GM12878 (cell line): ENCODE results near the gene TTLL8. TPM values are rescaled to one million over a fixed set of nuclear protein-coding genes. Genes with fewer than 3 reads are reported as not detected.

Experiments used
- ATAC-seq: fragments of 200-7000 bp; cut with Tn5 transposase; 3 replicates; pipeline ENCODE4 v1.9.1; 2020; ENCODE audit warnings: mild to moderate bottlenecking, moderate library complexity
- BruUV-seq: library from RNA; stranded (reverse); fragments of 400-500 nt; replicated peaks from 2 replicates; lab custom pipeline; 2021; lab: Mats Ljungman, UMichigan
- CTCF ChIA-PET: fragments of 300-600 bp; sonication (Branson Sonifier 250); formaldehyde crosslinking; extraction: SDS; loops from one replicate; lab custom pipeline; 2021; ENCODE audit warnings: inconsistent platforms; lab: Yijun Ruan, JAX
- POLR2A ChIA-PET: fragments of 350-600 bp; formaldehyde crosslinking; extraction: SDS; loops from one replicate; lab custom pipeline; 2021; ENCODE audit warnings: inconsistent platforms; lab: Charles Lee
- RAD21 ChIA-PET: fragments of 300-600 bp; sonication (Branson Sonifier 250); formaldehyde crosslinking; loops from one replicate; lab custom pipeline; 2023; ENCODE audit warnings: antibody characterized with exemption; ENCODE audit not compliant: unreplicated experiment; lab: Charles Lee
- SMC1A ChIA-PET: fragments of 300-600 bp; sonication (Branson Sonifier 250); formaldehyde crosslinking; loops from one replicate; lab custom pipeline; 2023; ENCODE audit not compliant: unreplicated experiment, uncharacterized antibody; lab: Charles Lee
- DNase-seq: peaks from one replicate; pipeline ENCODE4 v3.0.0-alpha.2; 2011; ENCODE audit warnings: low read depth, low spot score
- FAIRE-seq: peaks from 3 replicates; lab custom pipeline; 2011; peaks lifted over from hg19 to GRCh38; lab: Jason Lieb, UNC
- H2AFZ ChIP-seq: 2 replicates; pipeline ENCODE4 v1.6.0; 2011; ENCODE audit warnings: low read depth, low read length, control low read depth; ENCODE audit not compliant: control insufficient read depth
- H3K27ac ChIP-seq: 2 replicates; pipeline ENCODE4 v1.5.1; 2011; ENCODE audit warnings: control low read depth; ENCODE audit not compliant: control insufficient read depth, insufficient read depth
- H3K27me3 ChIP-seq, 2 experiments: replicated peaks in 1 of 2; 2 replicates each; pipeline versions ENCODE4 v1.6.0 to v1.6.1; 2011; ENCODE audit warnings: low read length in 1 of 2; ENCODE audit not compliant: control insufficient read depth in 2 of 2, insufficient read depth in 2 of 2
- H3K36me3 ChIP-seq, 2 experiments: 2 replicates each; pipeline ENCODE4 v1.5.1; 2011; ENCODE audit warnings: low read length in 1 of 2; ENCODE audit not compliant: control insufficient read depth in 2 of 2, insufficient read depth in 2 of 2
- H3K4me1 ChIP-seq: 2 replicates; pipeline ENCODE4 v1.6.1; 2011; ENCODE audit warnings: mild to moderate bottlenecking, low read length, moderate library complexity, mixed read lengths; ENCODE audit not compliant: control insufficient read depth, insufficient read depth
- H3K4me2 ChIP-seq: 2 replicates; pipeline ENCODE4 v1.6.0; 2011; ENCODE audit warnings: control low read depth; ENCODE audit not compliant: control insufficient read depth, insufficient read depth
- H3K4me3 ChIP-seq: fragments of 200-600 bp; sonication (generic); 2 replicates; pipeline ENCODE4 v1.5.1; 2016
- H3K79me2 ChIP-seq: 2 replicates; pipeline ENCODE4 v1.6.0; 2011; ENCODE audit warnings: low read length; ENCODE audit not compliant: control insufficient read depth, insufficient read depth
- H3K9ac ChIP-seq: 2 replicates; pipeline ENCODE4 v1.8.0; 2011; ENCODE audit warnings: low read length, control low read depth, mixed read lengths; ENCODE audit not compliant: control insufficient read depth, insufficient read depth
- H3K9me3 ChIP-seq: replicated peaks from 3 replicates; pipeline ENCODE4 v1.5.1; 2011; ENCODE audit warnings: mild to moderate bottlenecking, low read length; ENCODE audit not compliant: control insufficient read depth, insufficient read depth
- H4K20me1 ChIP-seq: 2 replicates; pipeline ENCODE4 v1.6.0; 2011; ENCODE audit not compliant: control insufficient read depth, insufficient read depth
- BCL3 ChIP-seq: IDR thresholded peaks from 2 replicates; pipeline ENCODE4 v1.6.1; 2011; ENCODE audit warnings: borderline replicate concordance, low read depth, mild to moderate bottlenecking, moderate library complexity, low read length; ENCODE audit not compliant: insufficient read depth, poor library complexity, severe bottlenecking
- CHD1 ChIP-seq: IDR thresholded peaks from 2 replicates; pipeline ENCODE4 v1.6.1; 2012; ENCODE audit warnings: low read depth, low read length, improper control_type of control experiment
- CHD4 ChIP-seq: fragments of 200-600 bp; sonication (generic); IDR thresholded peaks from 2 replicates; pipeline ENCODE4 v1.6.1; 2016; ENCODE audit warnings: mild to moderate bottlenecking
- GATAD2B ChIP-seq: fragments of 450-650 bp; conservative IDR thresholded peaks from 2 replicates; pipeline ENCODE4 v1.6.1; 2017; ENCODE audit warnings: low read depth, mild to moderate bottlenecking, moderate library complexity
- MTA3 ChIP-seq: IDR thresholded peaks from 2 replicates; pipeline ENCODE4 v1.6.1; 2012; ENCODE audit warnings: low read length, inconsistent platforms, borderline replicate concordance
- NBN ChIP-seq: fragments of 450-650 bp; IDR thresholded peaks from 2 replicates; pipeline ENCODE4 v1.6.1; 2016
- PKNOX1 ChIP-seq: fragments of 450-650 bp; IDR thresholded peaks from 2 replicates; pipeline ENCODE4 v1.6.1; 2016; ENCODE audit warnings: mild to moderate bottlenecking
- TCF3 ChIP-seq: IDR thresholded peaks from 2 replicates; pipeline ENCODE4 v1.6.1; 2012; ENCODE audit warnings: low read depth, mild to moderate bottlenecking, low read length, borderline replicate concordance; ENCODE audit not compliant: insufficient read depth
- USF1 ChIP-seq: IDR thresholded peaks from 2 replicates; pipeline ENCODE4 v1.6.1; 2011; ENCODE audit warnings: borderline replicate concordance, low read depth, mild to moderate bottlenecking, moderate library complexity, mixed read lengths, low read length; ENCODE audit not compliant: insufficient read depth; ENCODE audit errors: extremely low read length
- ZNF592 ChIP-seq: fragments of 450-650 bp; IDR thresholded peaks from 2 replicates; pipeline ENCODE4 v1.6.1; 2017; ENCODE audit warnings: mild to moderate bottlenecking, moderate library complexity
- ZSCAN29 ChIP-seq: fragments of 450-650 bp; IDR thresholded peaks from 2 replicates; pipeline ENCODE4 v1.6.1; 2017; ENCODE audit warnings: mild to moderate bottlenecking, moderate library complexity
- WGBS: methylation state at CpG from one replicate; pipeline ENCODE4 v1.1.6; 2016; ENCODE audit warnings: low lambda C conversion rate; ENCODE audit not compliant: insufficient replicate concordance, insufficient coverage; ENCODE audit errors: missing lambda C conversion rate; 5-methylcytosine and 5-hydroxymethylcytosine counted together
- in situ Hi-C: fragments of 300-500 bp; cut with MboI; formaldehyde crosslinking; loops from 9 replicates; pipeline ENCODE4 v1.14.3; 2018; ENCODE audit warnings: mixed read lengths
- intact Hi-C: fragments of 100-400 bp; cut with micrococcal nuclease; formaldehyde crosslinking; loops from one replicate; pipeline ENCODE4 v1.14.2; 2022; ENCODE audit not compliant: unreplicated experiment
- polyA plus RNA-seq, 11 experiments: library from polyadenylated mRNA; depleted of rRNA in 4 of 11; unstranded in 6 of 11; stranded (reverse) in 5 of 11; fragments of >200 nt; fragmentation: Nextera tagmentation in 4 of 11; fragmentation: Illumina TruSeq in 1 of 11; extraction: Ambion mirVana in 4 of 11; extraction: Trizol in 1 of 11; gene quantifications; 1 replicate in 1 of 11; 2 replicates in 10 of 11; pipeline versions ENCODE4 v1.2.1 to v1.2.3, GENCODE V29; 2011 to 2016; ENCODE audit warnings: inconsistent platforms in 2 of 11, missing spikeins in 2 of 11, low read depth in 1 of 11
- total RNA-seq, 4 experiments: library from RNA; depleted of rRNA in 3 of 4; stranded (reverse); fragments of >200 nt in 3 of 4; fragmentation: Illumina TruSeq in 1 of 4; extraction: Trizol in 1 of 4; gene quantifications; 2 replicates each; pipeline versions ENCODE4 v1.2.1 to v1.2.3, GENCODE V29; 2013 to 2021

Gene TTLL8
- total and polyA plus RNA-seq, 10 of the 15 experiments (the other 5 are each of a cell fraction or from before 2014, with no cell fraction given): not detected

- intact Hi-C loops (no loop called here), in situ Hi-C loops (no loop called here)
- H3K4me2 ChIP-seq: peak overlapping the region; percentile 68
- RAD21 ChIA-PET: interaction anchor here (0.7 to 1.5 kb wide), 3 partner anchors 53 to 339 kb away, joined by 3 to 4 read pairs (median 4); no protein-coding TSS in a partner anchor
- H3K4me1 ChIP-seq: peaks cover 8% of the 10 kb centered on the region
- H3K36me3 ChIP-seq: no peaks in the 10 kb centered on the region
- H4K20me1 ChIP-seq: no peaks in the 10 kb centered on the region
- peak overlapping the region; percentile 16; the same call in 1 of the 2 replicates for H3K27ac ChIP-seq
- no peaks in the 10 kb centered on the region for H3K79me2 ChIP-seq
- peak; percentile 78 for ATAC-seq
- no peaks in the 10 kb centered on the region for H3K27me3 ChIP-seq
- H3K9me3 ChIP-seq: no peaks in the 10 kb centered on the region
- H3K4me3 ChIP-seq: 0 out of 2 replicates have a peak overlapping the region, but pooled peaks have one; percentile 23
- WGBS: 33% methylated on average over 9 of the region's 9 CpGs
- POLR2A ChIA-PET: no interaction called here
- H2AFZ ChIP-seq: peak overlapping the region; percentile 82
- CTCF ChIA-PET: interaction anchor here (1.0 to 1.6 kb wide), 3 partner anchors 10 to 87 kb away, joined by 3 read pairs; no protein-coding TSS in a partner anchor
- DNase-seq: peak; percentile 33
- FAIRE-seq: peak; percentile 78
- H3K9ac ChIP-seq: no peak overlapping the region
- SMC1A ChIA-PET: interaction anchor here (0.9 to 1.1 kb wide), 2 partner anchors 20 to 174 kb away, joined by 3 read pairs; no protein-coding TSS in a partner anchor
- BruUV-seq: no TSS peak
- TF ChIP-seq BCL3 (no peak), USF1 (peak; percentile 84), CHD4 (no peak), TCF3 (0 out of 2 replicates have a peak, but pooled peaks have one; percentile 23), ZSCAN29 (no peak), PKNOX1 (no peak), ZNF592 (0 out of 2 replicates have a peak, but pooled peaks have one; percentile 37), GATAD2B (no peak), NBN (no peak), MTA3 (no peak), CHD1 (no peak)
Measured at GRCh38 chr22:50105208-50106100, 47.4 kb upstream of the TTLL8 start.
